WTC11 (cell line): Measurements from ENCODE around the gene RPL37A. TPM values are rescaled to one million over a fixed set of nuclear protein-coding genes. Genes with fewer than 3 reads are reported as not detected.

Experiments used
- ATAC-seq: fragments of 200-7000 bp; cut with Tn5 transposase; 2 replicates; pipeline ENCODE4 v1.10.0; 2021; ENCODE audit warnings: mild to moderate bottlenecking, moderate library complexity
- CTCF ChIA-PET: fragments of 300-600 bp; sonication (Branson Sonifier 250); formaldehyde crosslinking; loops from one replicate; lab custom pipeline; 2021; ENCODE audit warnings: antibody characterized with exemption; lab: Charles Lee
- POLR2A ChIA-PET: fragments of 350-600 bp; sonication (Branson Sonifier 250); formaldehyde crosslinking; loops from one replicate; lab custom pipeline; 2021; ENCODE audit warnings: antibody characterized with exemption; lab: Charles Lee
- DNase-seq: peaks from one replicate; pipeline ENCODE4 v3.0.0; 2021; ENCODE audit warnings: low spot score
- H3K27ac Mint-ChIP-seq: 2 replicates; pipeline ENCODE4 v1.8.0; 2021; ENCODE audit warnings: mixed read lengths
- H3K27me3 Mint-ChIP-seq: 2 replicates; pipeline ENCODE4 v1.8.0; 2021; ENCODE audit warnings: low read depth, mild to moderate bottlenecking, moderate library complexity, mixed read lengths
- H3K36me3 Mint-ChIP-seq: 2 replicates; pipeline ENCODE4 v1.8.0; 2021; ENCODE audit warnings: mixed read lengths
- H3K4me1 Mint-ChIP-seq: 2 replicates; pipeline ENCODE4 v1.8.0; 2022; ENCODE audit warnings: mixed read lengths
- H3K4me3 Mint-ChIP-seq: 2 replicates; pipeline ENCODE4 v1.8.0; 2021; ENCODE audit warnings: mild to moderate bottlenecking, moderate library complexity, mixed read lengths
- H3K9me3 Mint-ChIP-seq: 2 replicates; pipeline ENCODE4 v1.8.0; 2021; ENCODE audit warnings: mixed read lengths
- ATF1 ChIP-seq: sonication (generic); formaldehyde crosslinking; IDR thresholded peaks from 2 replicates; pipeline ENCODE4 v1.8.1; 2023; ENCODE audit warnings: mild to moderate bottlenecking, moderate library complexity, missing genetic modification reagents
- ATF3 ChIP-seq: sonication (generic); formaldehyde crosslinking; conservative IDR thresholded peaks from 2 replicates; pipeline ENCODE4 v1.8.1; 2022; ENCODE audit warnings: mild to moderate bottlenecking, missing genetic modification reagents
- CREB1 ChIP-seq: sonication (generic); formaldehyde crosslinking; IDR thresholded peaks from 2 replicates; pipeline ENCODE4 v1.8.0; 2023; ENCODE audit warnings: mild to moderate bottlenecking, missing genetic modification reagents
- ELF4 ChIP-seq: sonication (generic); formaldehyde crosslinking; IDR thresholded peaks from 2 replicates; pipeline ENCODE4 v1.8.1; 2022; ENCODE audit warnings: low read depth, mild to moderate bottlenecking, moderate library complexity, missing genetic modification reagents
- GRHL2 ChIP-seq: fragments of 250-450 bp; sonication (Bioruptor Pico); IDR thresholded peaks from 2 replicates; pipeline ENCODE4 v1.8.0; 2022; ENCODE audit warnings: mild to moderate bottlenecking, moderate library complexity; ENCODE audit not compliant: insufficient replicate concordance, severe bottlenecking
- NFATC4 ChIP-seq: fragments of 250-450 bp; sonication (Bioruptor Pico); IDR thresholded peaks from 2 replicates; pipeline ENCODE4 v1.9.0; 2021; ENCODE audit warnings: mild to moderate bottlenecking
- NR1H2 ChIP-seq: sonication (generic); formaldehyde crosslinking; IDR thresholded peaks from 2 replicates; pipeline ENCODE4 v1.9.0; 2021; ENCODE audit warnings: mild to moderate bottlenecking, moderate library complexity, missing genetic modification reagents
- PRRX2 ChIP-seq: fragments of 250-450 bp; sonication (Bioruptor Pico); IDR thresholded peaks from 2 replicates; pipeline ENCODE4 v1.8.0; 2021; ENCODE audit warnings: mild to moderate bottlenecking
- STAT6 ChIP-seq: sonication (generic); formaldehyde crosslinking; conservative IDR thresholded peaks from 2 replicates; pipeline ENCODE4 v1.8.1; 2023; ENCODE audit warnings: mild to moderate bottlenecking, low read depth, missing genetic modification reagents, moderate library complexity
- TEAD4 ChIP-seq: sonication (generic); formaldehyde crosslinking; IDR thresholded peaks from 2 replicates; pipeline ENCODE4 v1.8.0; 2022; ENCODE audit warnings: mild to moderate bottlenecking, missing genetic modification reagents
- TP53 ChIP-seq: sonication (generic); formaldehyde crosslinking; IDR thresholded peaks from 2 replicates; pipeline ENCODE4 v1.8.1; 2023; ENCODE audit warnings: mild to moderate bottlenecking, missing genetic modification reagents
- USF2 ChIP-seq: sonication (generic); formaldehyde crosslinking; IDR thresholded peaks from 2 replicates; pipeline ENCODE4 v1.8.1; 2023; ENCODE audit warnings: mild to moderate bottlenecking, missing genetic modification reagents, moderate library complexity
- ZBTB21 ChIP-seq: sonication (generic); formaldehyde crosslinking; IDR thresholded peaks from 2 replicates; pipeline ENCODE4 v1.8.1; 2023; ENCODE audit warnings: mild to moderate bottlenecking, missing genetic modification reagents, borderline replicate concordance
- ZNF138 ChIP-seq: sonication (generic); formaldehyde crosslinking; conservative IDR thresholded peaks from 2 replicates; pipeline ENCODE4 v1.8.1; 2022; ENCODE audit warnings: mild to moderate bottlenecking, moderate library complexity, missing genetic modification reagents
- ZNF317 ChIP-seq: sonication (generic); formaldehyde crosslinking; IDR thresholded peaks from 2 replicates; pipeline ENCODE4 v1.8.1; 2023; ENCODE audit warnings: low read depth, mild to moderate bottlenecking, moderate library complexity, missing genetic modification reagents, borderline replicate concordance
- total RNA-seq: library from RNA; stranded (reverse); gene quantifications from 3 replicates; pipeline ENCODE4 v1.2.3, GENCODE V29; 2021
- TF ChIP-seq, protein P1 (sequence below): sonication (generic); formaldehyde crosslinking; IDR thresholded peaks from 2 replicates; pipeline ENCODE4 v1.8.1; 2022; ENCODE audit warnings: low read depth, missing genetic modification reagents, borderline replicate concordance
- TF ChIP-seq, protein P2 (sequence below): fragments of 250-450 bp; sonication (Bioruptor Pico); IDR thresholded peaks from 2 replicates; pipeline ENCODE4 v2.1.2; 2022; ENCODE audit warnings: mild to moderate bottlenecking, moderate library complexity
- TF ChIP-seq, protein P3 (sequence below): sonication (generic); formaldehyde crosslinking; IDR thresholded peaks from 2 replicates; pipeline ENCODE4 v1.8.0; 2022; ENCODE audit warnings: mild to moderate bottlenecking, missing genetic modification reagents
- TF ChIP-seq, protein P4 (sequence below): fragments of 250-450 bp; sonication (Bioruptor Pico); IDR thresholded peaks from 2 replicates; pipeline ENCODE4 v1.9.0; 2021; ENCODE audit warnings: mild to moderate bottlenecking
- TF ChIP-seq, protein P5 (sequence below): sonication (generic); formaldehyde crosslinking; IDR thresholded peaks from 2 replicates; pipeline ENCODE4 v1.8.1; 2023; ENCODE audit warnings: mild to moderate bottlenecking, moderate library complexity, missing genetic modification reagents

RPL37A gene
- total RNA-seq, 1 experiment from 2014 or later, result 3,135 TPM

DNA sequence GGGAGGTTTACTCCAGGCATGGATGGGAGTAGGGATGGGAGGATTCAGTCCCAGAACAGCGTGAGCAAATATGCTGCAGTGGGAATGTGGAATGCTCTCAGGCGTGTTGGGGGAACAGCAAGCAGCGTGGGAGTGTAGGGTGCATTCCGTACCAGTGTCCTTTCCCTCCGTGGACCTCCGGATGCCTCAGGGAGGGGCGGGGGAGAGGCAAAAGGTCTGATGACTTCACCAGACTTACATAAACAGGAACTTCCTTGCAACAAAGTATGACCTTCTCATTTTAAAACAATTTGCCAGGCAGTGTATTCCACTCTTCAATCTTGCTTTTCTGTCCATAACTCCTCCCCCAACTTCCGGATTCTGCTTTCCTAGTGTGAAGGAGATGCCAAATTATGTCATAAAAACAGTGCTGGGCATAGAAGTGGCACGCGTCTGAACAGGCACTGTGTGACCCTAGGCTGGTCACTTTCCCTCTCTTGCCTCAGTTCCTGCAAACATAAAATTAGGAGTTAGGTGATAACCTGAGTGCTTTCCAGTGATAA is 36.9 kb downstream of the RPL37A start (continued):
- TF ChIP-seq STAT6, result no peak
- TF ChIP-seq CREB1, result no peak
- TF ChIP-seq, protein P1, sequence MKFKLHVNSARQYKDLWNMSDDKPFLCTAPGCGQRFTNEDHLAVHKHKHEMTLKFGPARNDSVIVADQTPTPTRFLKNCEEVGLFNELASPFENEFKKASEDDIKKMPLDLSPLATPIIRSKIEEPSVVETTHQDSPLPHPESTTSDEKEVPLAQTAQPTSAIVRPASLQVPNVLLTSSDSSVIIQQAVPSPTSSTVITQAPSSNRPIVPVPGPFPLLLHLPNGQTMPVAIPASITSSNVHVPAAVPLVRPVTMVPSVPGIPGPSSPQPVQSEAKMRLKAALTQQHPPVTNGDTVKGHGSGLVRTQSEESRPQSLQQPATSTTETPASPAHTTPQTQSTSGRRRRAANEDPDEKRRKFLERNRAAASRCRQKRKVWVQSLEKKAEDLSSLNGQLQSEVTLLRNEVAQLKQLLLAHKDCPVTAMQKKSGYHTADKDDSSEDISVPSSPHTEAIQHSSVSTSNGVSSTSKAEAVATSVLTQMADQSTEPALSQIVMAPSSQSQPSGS, result no peak
- TF ChIP-seq ZBTB21 (CRISPR knock-in tag), result no peak
- TF ChIP-seq, all 79 proteins: peak for 0

DNA sequence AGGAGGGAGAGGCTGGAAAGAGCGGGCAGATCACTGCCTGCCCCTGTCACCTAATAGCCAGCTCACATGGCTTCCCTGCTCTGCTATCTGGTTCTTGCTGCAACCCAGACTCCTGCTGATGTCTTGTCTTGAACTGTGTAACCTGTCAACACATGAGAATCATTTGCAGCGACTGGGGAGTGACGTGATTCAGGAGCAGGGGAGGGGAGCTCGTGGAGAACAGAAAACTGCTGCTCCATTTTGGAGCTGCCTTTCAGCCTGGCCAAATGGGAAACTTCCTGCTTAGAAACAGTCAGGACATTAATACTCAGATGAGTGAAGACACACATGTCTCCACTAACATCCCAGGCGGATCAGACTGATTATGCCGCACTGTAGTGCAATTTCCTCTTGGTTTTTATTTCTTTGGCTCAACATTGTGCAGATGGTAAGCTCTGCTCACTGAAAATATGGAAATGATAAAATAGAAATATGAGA is 38.1 kb downstream of the RPL37A start:
- Mint-ChIP-seq H3K27me3 (no peaks in the 10 kb centered on the region), H3K36me3 (peaks cover 9% of the 10 kb centered on the region; the same call in 1 of the 2 replicates), H3K27ac (no peak overlapping the region), H3K4me3 (no peak overlapping the region), H3K4me1 (peaks cover 36% of the 10 kb centered on the region), H3K9me3 (peaks cover 11% of the 10 kb centered on the region)
- CTCF ChIA-PET, result interaction anchor here (1.6 kb wide), 1 partner anchor 130 kb away, joined by 4 read pairs; no protein-coding TSS in a partner anchor
- DNase-seq (no peak), ATAC-seq (no peak)
- TF ChIP-seq USF2 (CRISPR knock-in tag) (no peak), TEAD4 (CRISPR knock-in tag) (no peak), TP53 (CRISPR knock-in tag) (no peak), ATF1 (no peak)
- TF ChIP-seq, protein P2, sequence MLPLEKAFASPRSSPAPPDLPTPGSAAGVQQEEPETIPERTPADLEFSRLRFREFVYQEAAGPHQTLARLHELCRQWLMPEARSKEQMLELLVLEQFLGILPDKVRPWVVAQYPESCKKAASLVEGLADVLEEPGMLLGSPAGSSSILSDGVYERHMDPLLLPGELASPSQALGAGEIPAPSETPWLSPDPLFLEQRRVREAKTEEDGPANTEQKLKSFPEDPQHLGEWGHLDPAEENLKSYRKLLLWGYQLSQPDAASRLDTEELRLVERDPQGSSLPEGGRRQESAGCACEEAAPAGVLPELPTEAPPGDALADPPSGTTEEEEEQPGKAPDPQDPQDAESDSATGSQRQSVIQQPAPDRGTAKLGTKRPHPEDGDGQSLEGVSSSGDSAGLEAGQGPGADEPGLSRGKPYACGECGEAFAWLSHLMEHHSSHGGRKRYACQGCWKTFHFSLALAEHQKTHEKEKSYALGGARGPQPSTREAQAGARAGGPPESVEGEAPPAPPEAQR (CRISPR knock-in tag), result no peak
- POLR2A ChIA-PET, result no interaction called here

DNA sequence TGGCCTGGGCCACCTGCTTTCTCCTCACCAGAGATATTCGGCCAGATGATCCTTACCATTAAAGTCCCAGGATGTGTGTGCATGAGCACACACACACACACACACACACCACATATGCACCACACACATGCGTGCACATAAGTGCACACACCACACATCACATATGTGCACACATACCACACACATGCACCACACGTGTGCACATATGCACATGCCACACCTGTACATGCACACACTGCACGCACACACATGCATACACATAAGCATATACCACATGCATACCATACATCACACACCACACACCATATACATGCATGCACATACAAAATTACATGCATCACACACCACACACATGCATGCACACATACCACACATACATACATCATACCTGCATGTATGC is 38.7 kb downstream of the RPL37A start:
- POLR2A ChIA-PET, result no interaction called here
- no peaks in the 10 kb centered on the region for H3K27me3 Mint-ChIP-seq
- no peak overlapping the region for H3K4me3 Mint-ChIP-seq
- peak overlapping the region; percentile 24 for H3K27ac Mint-ChIP-seq
- no peak for DNase-seq
- H3K4me1 Mint-ChIP-seq, result peaks cover 30% of the 10 kb centered on the region
- H3K36me3 Mint-ChIP-seq, result peaks cover 9% of the 10 kb centered on the region; the same call in 1 of the 2 replicates
- no peak for ATAC-seq
- CTCF ChIA-PET, result interaction anchor here (1.4 to 1.6 kb wide), 2 partner anchors 18 to 129 kb away, joined by 3 to 4 read pairs; no protein-coding TSS in a partner anchor
- H3K9me3 Mint-ChIP-seq, result peaks cover 11% of the 10 kb centered on the region
- TF ChIP-seq GRHL2 (CRISPR knock-in tag) (no peak), ZNF317 (CRISPR knock-in tag) (no peak), ELF4 (CRISPR knock-in tag) (no peak), NFATC4 (no peak), PRRX2 (CRISPR knock-in tag) (no peak), NR1H2 (CRISPR knock-in tag) (no peak), ATF3 (CRISPR knock-in tag) (no peak), ZNF138 (no peak)
- TF ChIP-seq, protein P3, sequence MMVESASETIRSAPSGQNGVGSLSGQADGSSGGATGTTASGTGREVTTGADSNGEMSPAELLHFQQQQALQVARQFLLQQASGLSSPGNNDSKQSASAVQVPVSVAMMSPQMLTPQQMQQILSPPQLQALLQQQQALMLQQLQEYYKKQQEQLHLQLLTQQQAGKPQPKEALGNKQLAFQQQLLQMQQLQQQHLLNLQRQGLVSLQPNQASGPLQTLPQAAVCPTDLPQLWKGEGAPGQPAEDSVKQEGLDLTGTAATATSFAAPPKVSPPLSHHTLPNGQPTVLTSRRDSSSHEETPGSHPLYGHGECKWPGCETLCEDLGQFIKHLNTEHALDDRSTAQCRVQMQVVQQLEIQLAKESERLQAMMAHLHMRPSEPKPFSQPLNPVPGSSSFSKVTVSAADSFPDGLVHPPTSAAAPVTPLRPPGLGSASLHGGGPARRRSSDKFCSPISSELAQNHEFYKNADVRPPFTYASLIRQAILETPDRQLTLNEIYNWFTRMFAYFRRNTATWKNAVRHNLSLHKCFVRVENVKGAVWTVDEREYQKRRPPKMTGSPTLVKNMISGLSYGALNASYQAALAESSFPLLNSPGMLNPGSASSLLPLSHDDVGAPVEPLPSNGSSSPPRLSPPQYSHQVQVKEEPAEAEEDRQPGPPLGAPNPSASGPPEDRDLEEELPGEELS (CRISPR knock-in tag), result no peak
- TF ChIP-seq, protein P4, sequence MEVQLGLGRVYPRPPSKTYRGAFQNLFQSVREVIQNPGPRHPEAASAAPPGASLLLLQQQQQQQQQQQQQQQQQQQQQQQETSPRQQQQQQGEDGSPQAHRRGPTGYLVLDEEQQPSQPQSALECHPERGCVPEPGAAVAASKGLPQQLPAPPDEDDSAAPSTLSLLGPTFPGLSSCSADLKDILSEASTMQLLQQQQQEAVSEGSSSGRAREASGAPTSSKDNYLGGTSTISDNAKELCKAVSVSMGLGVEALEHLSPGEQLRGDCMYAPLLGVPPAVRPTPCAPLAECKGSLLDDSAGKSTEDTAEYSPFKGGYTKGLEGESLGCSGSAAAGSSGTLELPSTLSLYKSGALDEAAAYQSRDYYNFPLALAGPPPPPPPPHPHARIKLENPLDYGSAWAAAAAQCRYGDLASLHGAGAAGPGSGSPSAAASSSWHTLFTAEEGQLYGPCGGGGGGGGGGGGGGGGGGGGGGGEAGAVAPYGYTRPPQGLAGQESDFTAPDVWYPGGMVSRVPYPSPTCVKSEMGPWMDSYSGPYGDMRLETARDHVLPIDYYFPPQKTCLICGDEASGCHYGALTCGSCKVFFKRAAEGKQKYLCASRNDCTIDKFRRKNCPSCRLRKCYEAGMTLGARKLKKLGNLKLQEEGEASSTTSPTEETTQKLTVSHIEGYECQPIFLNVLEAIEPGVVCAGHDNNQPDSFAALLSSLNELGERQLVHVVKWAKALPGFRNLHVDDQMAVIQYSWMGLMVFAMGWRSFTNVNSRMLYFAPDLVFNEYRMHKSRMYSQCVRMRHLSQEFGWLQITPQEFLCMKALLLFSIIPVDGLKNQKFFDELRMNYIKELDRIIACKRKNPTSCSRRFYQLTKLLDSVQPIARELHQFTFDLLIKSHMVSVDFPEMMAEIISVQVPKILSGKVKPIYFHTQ (CRISPR knock-in tag), result no peak
- TF ChIP-seq, protein P5, sequence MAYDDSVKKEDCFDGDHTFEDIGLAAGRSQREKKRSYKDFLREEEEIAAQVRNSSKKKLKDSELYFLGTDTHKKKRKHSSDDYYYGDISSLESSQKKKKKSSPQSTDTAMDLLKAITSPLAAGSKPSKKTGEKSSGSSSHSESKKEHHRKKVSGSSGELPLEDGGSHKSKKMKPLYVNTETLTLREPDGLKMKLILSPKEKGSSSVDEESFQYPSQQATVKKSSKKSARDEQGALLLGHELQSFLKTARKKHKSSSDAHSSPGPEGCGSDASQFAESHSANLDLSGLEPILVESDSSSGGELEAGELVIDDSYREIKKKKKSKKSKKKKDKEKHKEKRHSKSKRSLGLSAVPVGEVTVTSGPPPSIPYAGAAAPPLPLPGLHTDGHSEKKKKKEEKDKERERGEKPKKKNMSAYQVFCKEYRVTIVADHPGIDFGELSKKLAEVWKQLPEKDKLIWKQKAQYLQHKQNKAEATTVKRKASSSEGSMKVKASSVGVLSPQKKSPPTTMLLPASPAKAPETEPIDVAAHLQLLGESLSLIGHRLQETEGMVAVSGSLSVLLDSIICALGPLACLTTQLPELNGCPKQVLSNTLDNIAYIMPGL (CRISPR knock-in tag), result no peak
